GM23338 (cell line): ENCODE measurements around the gene IBTK.

ENCODE experiments used
- CREB1 ChIP-seq: fragments of 250-450 bp; sonication (Bioruptor Pico); IDR thresholded peaks from 2 replicates; pipeline ENCODE4 v1.5.0; 2020; ENCODE audit warnings: low read depth, mild to moderate bottlenecking, moderate library complexity
- ETS1 ChIP-seq: IDR thresholded peaks from 2 replicates; pipeline ENCODE4 v1.6.1; 2016; ENCODE audit warnings: antibody characterized with exemption
- EZH2 ChIP-seq: fragments of 200-600 bp; sonication (generic); IDR thresholded peaks from one replicate; pipeline ENCODE4 v1.8.0; 2017; ENCODE audit warnings: antibody characterized with exemption, mild to moderate bottlenecking, low read depth; ENCODE audit not compliant: unreplicated experiment
- EZH2phosphoT487 ChIP-seq: fragments of 200-600 bp; sonication (generic); IDR thresholded peaks from one replicate; pipeline ENCODE4 v1.8.1; 2018; ENCODE audit warnings: antibody characterized with exemption; ENCODE audit not compliant: unreplicated experiment
- JUNB ChIP-seq: IDR thresholded peaks from one replicate; pipeline ENCODE4 v1.6.1; 2016; ENCODE audit warnings: antibody characterized with exemption; ENCODE audit not compliant: unreplicated experiment
- POLR2AphosphoS5 ChIP-seq: IDR thresholded peaks from 2 replicates; pipeline ENCODE4 v1.6.1; 2016; ENCODE audit warnings: antibody characterized with exemption, low read depth
- STAT1 ChIP-seq: IDR thresholded peaks from one replicate; pipeline ENCODE4 v1.6.1; 2016; ENCODE audit warnings: antibody characterized with exemption; ENCODE audit not compliant: unreplicated experiment
- ZNF114 ChIP-seq: fragments of 250-450 bp; sonication (Bioruptor Pico); IDR thresholded peaks from 2 replicates; pipeline ENCODE4 v1.5.0; 2020; ENCODE audit warnings: mild to moderate bottlenecking, moderate library complexity
- TF ChIP-seq, protein P1 (sequence below), 2 experiments: fragments of 200-600 bp in 1 of 2; sonication (generic) in 1 of 2; conservative IDR thresholded peaks; 2 replicates each; pipeline versions ENCODE4 v1.5.1 to v1.6.1; 2016 to 2017; ENCODE audit warnings: antibody characterized with exemption in 2 of 2, low read depth in 2 of 2, mild to moderate bottlenecking in 2 of 2, moderate library complexity in 1 of 2
- TF ChIP-seq, protein P2 (sequence below): IDR thresholded peaks from one replicate; pipeline ENCODE4 v1.6.1; 2018; ENCODE audit warnings: antibody characterized with exemption; ENCODE audit not compliant: unreplicated experiment

GRCh38 chr6:82216549-82216948 lies 31.0 kb downstream of the IBTK start:
- TF ChIP-seq, protein P1, sequence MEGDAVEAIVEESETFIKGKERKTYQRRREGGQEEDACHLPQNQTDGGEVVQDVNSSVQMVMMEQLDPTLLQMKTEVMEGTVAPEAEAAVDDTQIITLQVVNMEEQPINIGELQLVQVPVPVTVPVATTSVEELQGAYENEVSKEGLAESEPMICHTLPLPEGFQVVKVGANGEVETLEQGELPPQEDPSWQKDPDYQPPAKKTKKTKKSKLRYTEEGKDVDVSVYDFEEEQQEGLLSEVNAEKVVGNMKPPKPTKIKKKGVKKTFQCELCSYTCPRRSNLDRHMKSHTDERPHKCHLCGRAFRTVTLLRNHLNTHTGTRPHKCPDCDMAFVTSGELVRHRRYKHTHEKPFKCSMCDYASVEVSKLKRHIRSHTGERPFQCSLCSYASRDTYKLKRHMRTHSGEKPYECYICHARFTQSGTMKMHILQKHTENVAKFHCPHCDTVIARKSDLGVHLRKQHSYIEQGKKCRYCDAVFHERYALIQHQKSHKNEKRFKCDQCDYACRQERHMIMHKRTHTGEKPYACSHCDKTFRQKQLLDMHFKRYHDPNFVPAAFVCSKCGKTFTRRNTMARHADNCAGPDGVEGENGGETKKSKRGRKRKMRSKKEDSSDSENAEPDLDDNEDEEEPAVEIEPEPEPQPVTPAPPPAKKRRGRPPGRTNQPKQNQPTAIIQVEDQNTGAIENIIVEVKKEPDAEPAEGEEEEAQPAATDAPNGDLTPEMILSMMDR (conservative IDR thresholded peaks at IDR 0.05; ENCODE audit: low read depth in 2 of 2), result no peak
- no peak for TF ChIP-seq ETS1
- no peak for TF ChIP-seq POLR2AphosphoS5
- TF ChIP-seq, protein P2, sequence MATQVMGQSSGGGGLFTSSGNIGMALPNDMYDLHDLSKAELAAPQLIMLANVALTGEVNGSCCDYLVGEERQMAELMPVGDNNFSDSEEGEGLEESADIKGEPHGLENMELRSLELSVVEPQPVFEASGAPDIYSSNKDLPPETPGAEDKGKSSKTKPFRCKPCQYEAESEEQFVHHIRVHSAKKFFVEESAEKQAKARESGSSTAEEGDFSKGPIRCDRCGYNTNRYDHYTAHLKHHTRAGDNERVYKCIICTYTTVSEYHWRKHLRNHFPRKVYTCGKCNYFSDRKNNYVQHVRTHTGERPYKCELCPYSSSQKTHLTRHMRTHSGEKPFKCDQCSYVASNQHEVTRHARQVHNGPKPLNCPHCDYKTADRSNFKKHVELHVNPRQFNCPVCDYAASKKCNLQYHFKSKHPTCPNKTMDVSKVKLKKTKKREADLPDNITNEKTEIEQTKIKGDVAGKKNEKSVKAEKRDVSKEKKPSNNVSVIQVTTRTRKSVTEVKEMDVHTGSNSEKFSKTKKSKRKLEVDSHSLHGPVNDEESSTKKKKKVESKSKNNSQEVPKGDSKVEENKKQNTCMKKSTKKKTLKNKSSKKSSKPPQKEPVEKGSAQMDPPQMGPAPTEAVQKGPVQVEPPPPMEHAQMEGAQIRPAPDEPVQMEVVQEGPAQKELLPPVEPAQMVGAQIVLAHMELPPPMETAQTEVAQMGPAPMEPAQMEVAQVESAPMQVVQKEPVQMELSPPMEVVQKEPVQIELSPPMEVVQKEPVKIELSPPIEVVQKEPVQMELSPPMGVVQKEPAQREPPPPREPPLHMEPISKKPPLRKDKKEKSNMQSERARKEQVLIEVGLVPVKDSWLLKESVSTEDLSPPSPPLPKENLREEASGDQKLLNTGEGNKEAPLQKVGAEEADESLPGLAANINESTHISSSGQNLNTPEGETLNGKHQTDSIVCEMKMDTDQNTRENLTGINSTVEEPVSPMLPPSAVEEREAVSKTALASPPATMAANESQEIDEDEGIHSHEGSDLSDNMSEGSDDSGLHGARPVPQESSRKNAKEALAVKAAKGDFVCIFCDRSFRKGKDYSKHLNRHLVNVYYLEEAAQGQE, result no peak
- TF ChIP-seq CREB1 (CRISPR knock-in tag), result no peak
- TF ChIP-seq EZH2phosphoT487, result no peak
- TF ChIP-seq EZH2, result no peak
- no peak for TF ChIP-seq ZNF114
- TF ChIP-seq JUNB, result no peak
- no peak for TF ChIP-seq STAT1
